DOHH2 (cell line): Measurements from ENCODE around the gene LAIR1.
"Not testable (repeated sequence)": the region's sequence is repeated elsewhere in the genome, so short reads cannot be mapped to it uniquely, and the experiment has no call there.

Experiments used
- H3F3A ChIP-seq: fragments of 200-600 bp; sonication (generic), shearing (Covaris generic); 2 replicates; pipeline ENCODE4 v1.6.0; 2016; ENCODE audit warnings: antibody characterized with exemption, mild to moderate bottlenecking; ENCODE audit not compliant: control insufficient read depth, insufficient read depth
- H3K27ac ChIP-seq: fragments of 200-600 bp; sonication (generic); 2 replicates; pipeline ENCODE4 v1.5.1; 2014; ENCODE audit warnings: low read depth, mild to moderate bottlenecking, low read length, moderate library complexity
- H3K27me3 ChIP-seq: fragments of 200-600 bp; sonication (generic); 2 replicates; pipeline ENCODE4 v1.6.1; 2014; ENCODE audit warnings: mild to moderate bottlenecking, low read length, mixed read lengths; ENCODE audit not compliant: control insufficient read depth
- H3K36me3 ChIP-seq: fragments of 200-600 bp; sonication (generic); 2 replicates; pipeline ENCODE4 v1.6.1; 2014; ENCODE audit warnings: mild to moderate bottlenecking, low read length, moderate library complexity, mixed read lengths; ENCODE audit not compliant: control insufficient read depth
- H3K4me1 ChIP-seq: fragments of 200-600 bp; sonication (generic); 2 replicates; pipeline ENCODE4 v1.6.1; 2014; ENCODE audit warnings: mild to moderate bottlenecking, low read length, mixed read lengths; ENCODE audit not compliant: control insufficient read depth
- H3K4me2 ChIP-seq: fragments of 200-600 bp; sonication (generic); 2 replicates; pipeline ENCODE4 v1.6.0; 2014; ENCODE audit warnings: mild to moderate bottlenecking, low read length, moderate library complexity
- H3K4me3 ChIP-seq: fragments of 200-600 bp; sonication (generic); 2 replicates; pipeline ENCODE4 v1.5.1; 2014; ENCODE audit warnings: mild to moderate bottlenecking, low read length, mixed read lengths
- H3K79me2 ChIP-seq: fragments of 200-600 bp; sonication (generic); 2 replicates; pipeline ENCODE4 v1.6.1; 2014; ENCODE audit warnings: mild to moderate bottlenecking, low read length, mixed read lengths; ENCODE audit not compliant: control insufficient read depth
- H3K9me2 ChIP-seq: fragments of 200-600 bp; sonication (generic); replicated peaks from 2 replicates; pipeline ENCODE4 v1.6.1; 2014; ENCODE audit warnings: mild to moderate bottlenecking, low read length, mixed read lengths; ENCODE audit not compliant: control insufficient read depth
- H3K9me3 ChIP-seq: fragments of 200-600 bp; sonication (generic); 2 replicates; pipeline ENCODE4 v1.6.1; 2014; ENCODE audit warnings: antibody characterized with exemption, low read length, mixed read lengths; ENCODE audit not compliant: control insufficient read depth, insufficient read depth
- H4K20me1 ChIP-seq: fragments of 200-600 bp; sonication (generic); 2 replicates; pipeline ENCODE4 v1.6.0; 2014; ENCODE audit warnings: low read depth, mild to moderate bottlenecking, antibody characterized with exemption, low read length, moderate library complexity; ENCODE audit not compliant: control insufficient read depth, insufficient read depth
- CTCF ChIP-seq: fragments of 200-600 bp; sonication (generic); IDR thresholded peaks from one replicate; pipeline ENCODE4 v1.5.1; 2014; ENCODE audit warnings: antibody characterized with exemption, mild to moderate bottlenecking, low read depth, low read length; ENCODE audit not compliant: poor library complexity, severe bottlenecking
- EZH2phosphoT487 ChIP-seq: fragments of 200-600 bp; sonication (generic); IDR thresholded peaks from 2 replicates; pipeline ENCODE4 v1.6.1; 2017; ENCODE audit warnings: borderline replicate concordance, mild to moderate bottlenecking, antibody characterized with exemption, low read length, moderate library complexity, mixed read lengths

The LAIR1 gene

GRCh38 chr19:54380897-54381296 is 16.2 kb upstream of the LAIR1 start:
- Histone ChIP-seq H3K79me2 (no peaks in the 10 kb centered on the region), H3K4me2 (no peak overlapping the region), H3K27me3 (peaks cover 47% of the 10 kb centered on the region), H3K9me2 (no peaks in the 10 kb centered on the region), H3K4me1 (peaks cover 32% of the 10 kb centered on the region), H3K36me3 (no peaks in the 10 kb centered on the region), H3K9me3 (no peaks in the 10 kb centered on the region), H4K20me1 (peaks cover 8% of the 10 kb centered on the region), H3F3A (peaks cover 20% of the 10 kb centered on the region), H3K4me3 (no peak overlapping the region), H3K27ac (no peak overlapping the region)
- TF ChIP-seq EZH2phosphoT487 (no peak), CTCF (no peak)

- no peak overlapping the region for H3K27ac ChIP-seq
These were observed 14.5 kb upstream of the LAIR1 start for GRCh38 chr19:54379187-54379678.

GRCh38 chr19:54376610-54377285 is 12.0 kb upstream of the LAIR1 start:
- H3K27ac ChIP-seq = no peak overlapping the region
- peak overlapping the region; percentile 35 for H3K4me2 ChIP-seq
- H3K4me1 ChIP-seq = peaks cover 49% of the 10 kb centered on the region

More at GRCh38 chr19:54379187-54379678, 14.5 kb upstream of the LAIR1 start:
- Histone ChIP-seq H3F3A (peaks cover 20% of the 10 kb centered on the region), H3K9me3 (no peaks in the 10 kb centered on the region), H3K4me2 (peak overlapping the region; percentile 67), H3K4me3 (peak overlapping the region; percentile 45), H3K79me2 (no peaks in the 10 kb centered on the region), H3K9me2 (no peaks in the 10 kb centered on the region), H4K20me1 (peaks cover 8% of the 10 kb centered on the region), H3K36me3 (no peaks in the 10 kb centered on the region), H3K27me3 (peaks cover 49% of the 10 kb centered on the region), H3K4me1 (peaks cover 34% of the 10 kb centered on the region)
- no peak for TF ChIP-seq EZH2phosphoT487
- no peak for TF ChIP-seq CTCF

GRCh38 chr19:54375181-54375938 is 10.6 kb upstream of the LAIR1 start:
- not testable (repeated sequence) for H3K9me2 ChIP-seq, H4K20me1 ChIP-seq, H3K4me2 ChIP-seq, H3K36me3 ChIP-seq, H3K79me2 ChIP-seq, H3K9me3 ChIP-seq, H3K27ac ChIP-seq, H3K4me3 ChIP-seq
- peaks cover 66% of the 10 kb centered on the region for H3K27me3 ChIP-seq
- H3F3A ChIP-seq = peaks cover 17% of the 10 kb centered on the region
- H3K4me1 ChIP-seq = peaks cover 55% of the 10 kb centered on the region

More at GRCh38 chr19:54376610-54377285, 12.0 kb upstream of the LAIR1 start:
- no peaks in the 10 kb centered on the region for H3K9me3 ChIP-seq
- H3K79me2 ChIP-seq = no peaks in the 10 kb centered on the region
- no peaks in the 10 kb centered on the region for H3K9me2 ChIP-seq
- H3F3A ChIP-seq = peaks cover 17% of the 10 kb centered on the region
- H3K27me3 ChIP-seq = peaks cover 61% of the 10 kb centered on the region
- H4K20me1 ChIP-seq = peaks cover 8% of the 10 kb centered on the region
- no peak for TF ChIP-seq CTCF
- no peak for TF ChIP-seq EZH2phosphoT487
- H3K36me3 ChIP-seq = no peaks in the 10 kb centered on the region
- H3K4me3 ChIP-seq = no peak overlapping the region
